Endothelial cell of umbilical vein (primary cell): ENCODE measurements around the gene LYSMD3. TPM values are rescaled to one million over a fixed set of nuclear protein-coding genes. Genes with fewer than 3 reads are reported as not detected.

Experiments
- BruUV-seq: library from RNA; stranded (reverse); fragments of 400-500 nt; replicated peaks from 2 replicates; lab custom pipeline; 2021; lab: Mats Ljungman, UMichigan
- CTCF ChIA-PET: fragments of 300-600, 350-600 bp; sonication (Branson Sonifier 250); formaldehyde crosslinking; loops from one replicate; lab custom pipeline; 2021; ENCODE audit warnings: antibody characterized with exemption, inconsistent platforms; lab: Charles Lee
- POLR2A ChIA-PET: fragments of 300-600, 350-600 bp; sonication (Branson Sonifier 250); formaldehyde crosslinking; loops from one replicate; lab custom pipeline; 2021; ENCODE audit warnings: antibody characterized with exemption, inconsistent platforms; lab: Charles Lee
- DNase-seq: peaks from one replicate; pipeline ENCODE4 v3.0.0-alpha.2; 2011; ENCODE audit warnings: low read depth, low spot score
- FAIRE-seq: peaks from 2 replicates; lab custom pipeline; 2011; peaks lifted over from hg19 to GRCh38; lab: Jason Lieb, UNC
- H2AFZ ChIP-seq: 2 replicates; pipeline ENCODE4 v1.6.0; 2012; ENCODE audit warnings: low read depth, low read length, control low read depth, inconsistent platforms
- H3K27ac ChIP-seq: 2 replicates; pipeline ENCODE4 v1.5.1; 2011; ENCODE audit warnings: low read depth, mild to moderate bottlenecking, control low read depth, low read length, moderate library complexity; ENCODE audit not compliant: insufficient read depth
- H3K27me3 ChIP-seq, 2 experiments: 2 replicates each; pipeline versions ENCODE4 v1.6.0 to v1.6.1; 2011; ENCODE audit warnings: low read length in 2 of 2, mixed read lengths in 1 of 2; ENCODE audit not compliant: control insufficient read depth in 2 of 2, insufficient read depth in 2 of 2
- H3K36me3 ChIP-seq, 2 experiments: 2 replicates in 1 of 2; 3 replicates in 1 of 2; pipeline ENCODE4 v1.5.1; 2011; ENCODE audit warnings: low read length in 2 of 2, mild to moderate bottlenecking in 1 of 2, moderate library complexity in 1 of 2; ENCODE audit not compliant: control insufficient read depth in 2 of 2, insufficient read depth in 2 of 2; ENCODE audit errors: extremely low read depth in 1 of 2
- H3K4me1 ChIP-seq: 3 replicates; pipeline ENCODE4 v1.5.1; 2011; ENCODE audit warnings: mild to moderate bottlenecking, low read length; ENCODE audit not compliant: control insufficient read depth, insufficient read depth; ENCODE audit errors: extremely low read depth
- H3K4me2 ChIP-seq: 2 replicates; pipeline ENCODE4 v1.6.1; 2011; ENCODE audit warnings: low read length, control low read depth, mixed read lengths; ENCODE audit not compliant: insufficient read depth
- H3K4me3 ChIP-seq, 3 experiments: fragments of 200-600 bp in 1 of 3; sonication (generic), shearing (Covaris generic) in 1 of 3; replicated peaks in 1 of 3; 2 replicates each; pipeline ENCODE4 v1.5.1; 2011 to 2016; ENCODE audit warnings: control low read depth in 3 of 3, low read length in 3 of 3, mild to moderate bottlenecking in 2 of 3, inconsistent platforms in 1 of 3, low read depth in 1 of 3, moderate library complexity in 1 of 3; ENCODE audit not compliant: insufficient read depth in 1 of 3
- H3K79me2 ChIP-seq: 2 replicates; pipeline ENCODE4 v1.6.0; 2012; ENCODE audit warnings: low read length, inconsistent platforms; ENCODE audit not compliant: control insufficient read depth, insufficient read depth
- H3K9ac ChIP-seq: replicated peaks from 2 replicates; pipeline ENCODE3; 2011; ENCODE audit warnings: low read length, control low read depth; ENCODE audit not compliant: insufficient read depth; ENCODE audit errors: extremely low read depth
- H3K9me1 ChIP-seq: replicated peaks from 3 replicates; pipeline ENCODE4 v1.6.0; 2011; ENCODE audit warnings: mild to moderate bottlenecking, low read length; ENCODE audit not compliant: control insufficient read depth, insufficient read depth; ENCODE audit errors: extremely low read depth
- H3K9me3 ChIP-seq: replicated peaks from 2 replicates; pipeline ENCODE4 v1.5.1; 2012; ENCODE audit warnings: low read length, inconsistent platforms; ENCODE audit not compliant: control insufficient read depth, insufficient read depth
- H4K20me1 ChIP-seq: replicated peaks from 2 replicates; pipeline ENCODE3; 2011; ENCODE audit warnings: mild to moderate bottlenecking, low read length; ENCODE audit not compliant: control insufficient read depth, insufficient read depth; ENCODE audit errors: extremely low read depth
- EZH2 ChIP-seq: IDR thresholded peaks from 2 replicates; pipeline ENCODE4 v1.6.1; 2012; ENCODE audit warnings: borderline replicate concordance, low read depth, mild to moderate bottlenecking, moderate library complexity, low read length, inconsistent platforms; ENCODE audit not compliant: severe bottlenecking
- FOS ChIP-seq: IDR thresholded peaks from 2 replicates; pipeline ENCODE4 v1.6.1; 2011; ENCODE audit warnings: mild to moderate bottlenecking, low read length, moderate library complexity, borderline replicate concordance; ENCODE audit not compliant: insufficient read depth
- GATA2 ChIP-seq: IDR thresholded peaks from 2 replicates; pipeline ENCODE4 v1.7.0; 2011; ENCODE audit warnings: low read depth, mild to moderate bottlenecking, moderate library complexity, mixed read lengths, low read length; ENCODE audit not compliant: insufficient read length, insufficient read depth
- JUN ChIP-seq: IDR thresholded peaks from 2 replicates; pipeline ENCODE4 v1.6.1; 2011; ENCODE audit warnings: borderline replicate concordance, low read depth; ENCODE audit not compliant: insufficient read length, insufficient read depth
- POLR2A ChIP-seq: IDR thresholded peaks from 2 replicates; pipeline ENCODE4 v1.6.1; 2012; ENCODE audit warnings: low read depth, mild to moderate bottlenecking, control low read depth, low read length
- POLR2AphosphoS5 ChIP-seq: IDR thresholded peaks from 2 replicates; pipeline ENCODE4 v1.6.1; 2012; ENCODE audit warnings: low read depth, mild to moderate bottlenecking, control low read depth, low read length, moderate library complexity; ENCODE audit not compliant: insufficient read depth
- dilution Hi-C: fragments of 300-500 bp; cut with MboI; formaldehyde crosslinking; loops from one replicate; pipeline ENCODE4 v1.15.0; 2019; ENCODE audit warnings: low sequenced_read_pairs; ENCODE audit not compliant: extremely low pct_ligation_motif_present
- intact Hi-C: fragments of 100-400 bp; cut with micrococcal nuclease; formaldehyde crosslinking; loops from one replicate; pipeline ENCODE4 v1.10.0; 2022
- polyA plus RNA-seq, 4 experiments: library from polyadenylated mRNA; depleted of rRNA in 3 of 4; stranded (reverse) in 3 of 4; unstranded in 1 of 4; fragments of >200 nt; gene quantifications; 2 replicates each; pipeline versions ENCODE4 v1.2.1 to v1.2.3, GENCODE V29; 2011 to 2012; ENCODE audit warnings: missing spikeins in 1 of 4
- total RNA-seq: library from RNA; stranded (reverse); gene quantifications from 2 replicates; pipeline ENCODE4 v1.2.3, GENCODE V29; 2021
- TF ChIP-seq, protein P1 (sequence below): IDR thresholded peaks from 2 replicates; pipeline ENCODE4 v1.6.1; 2011; ENCODE audit not compliant: insufficient read depth, insufficient read length
- TF ChIP-seq, protein P2 (sequence below), 2 donors: IDR thresholded peaks; 1 replicate in 1 of 2; 2 replicates in 1 of 2; pipeline ENCODE4 v1.5.1; 2011; ENCODE audit warnings: low read length in 2 of 2, mild to moderate bottlenecking in 2 of 2, moderate library complexity in 2 of 2, control low read depth in 1 of 2, inconsistent platforms in 1 of 2, low read depth in 1 of 2; ENCODE audit not compliant: insufficient read depth in 1 of 2; ENCODE audit errors: extremely low read depth in 1 of 2

Gene LYSMD3
- total and polyA plus RNA-seq, 2 donors (not counting 3 experiments of a cell fraction or from before 2014, with no cell fraction given), result 6.0 to 21.3 TPM

DNA sequence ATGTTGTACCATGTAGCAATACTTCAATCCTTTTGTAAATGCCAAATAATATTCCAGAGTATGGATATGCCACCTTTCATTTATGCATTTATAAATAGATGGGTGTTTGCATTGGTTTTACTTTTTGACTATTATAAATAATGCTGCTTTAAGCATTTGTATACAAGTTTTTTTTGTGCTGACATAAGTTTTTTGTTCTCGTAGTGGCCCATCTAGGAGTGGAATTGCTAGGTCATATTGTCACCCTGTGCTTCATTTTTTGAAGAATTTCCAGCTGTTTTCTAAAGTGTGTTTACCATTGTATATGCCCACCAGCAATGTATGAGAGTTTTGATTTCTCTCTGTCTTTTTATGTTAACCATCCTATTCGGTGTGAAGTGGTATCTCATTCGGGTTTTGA lies 36.1 kb upstream of the LYSMD3 start:
- dilution Hi-C loops, result no loop called here
- FAIRE-seq (no peak), DNase-seq (no peak)
- ChIA-PET POLR2A (no interaction called here), CTCF (no interaction called here)
- no peaks in the 10 kb centered on the region for H3K4me1 ChIP-seq
- no peak overlapping the region for H2AFZ ChIP-seq
- H4K20me1 ChIP-seq, result no peaks in the 10 kb centered on the region
- no peaks in the 10 kb centered on the region for H3K9me1 ChIP-seq
- no peak overlapping the region for H3K9ac ChIP-seq
- TF ChIP-seq, protein P1, sequence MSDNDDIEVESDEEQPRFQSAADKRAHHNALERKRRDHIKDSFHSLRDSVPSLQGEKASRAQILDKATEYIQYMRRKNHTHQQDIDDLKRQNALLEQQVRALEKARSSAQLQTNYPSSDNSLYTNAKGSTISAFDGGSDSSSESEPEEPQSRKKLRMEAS, result no peak
- TF ChIP-seq POLR2AphosphoS5 (no peak), GATA2 (no peak), POLR2A (no peak), JUN (no peak), FOS (no peak), EZH2 (no peak)
- TF ChIP-seq, protein P2, sequence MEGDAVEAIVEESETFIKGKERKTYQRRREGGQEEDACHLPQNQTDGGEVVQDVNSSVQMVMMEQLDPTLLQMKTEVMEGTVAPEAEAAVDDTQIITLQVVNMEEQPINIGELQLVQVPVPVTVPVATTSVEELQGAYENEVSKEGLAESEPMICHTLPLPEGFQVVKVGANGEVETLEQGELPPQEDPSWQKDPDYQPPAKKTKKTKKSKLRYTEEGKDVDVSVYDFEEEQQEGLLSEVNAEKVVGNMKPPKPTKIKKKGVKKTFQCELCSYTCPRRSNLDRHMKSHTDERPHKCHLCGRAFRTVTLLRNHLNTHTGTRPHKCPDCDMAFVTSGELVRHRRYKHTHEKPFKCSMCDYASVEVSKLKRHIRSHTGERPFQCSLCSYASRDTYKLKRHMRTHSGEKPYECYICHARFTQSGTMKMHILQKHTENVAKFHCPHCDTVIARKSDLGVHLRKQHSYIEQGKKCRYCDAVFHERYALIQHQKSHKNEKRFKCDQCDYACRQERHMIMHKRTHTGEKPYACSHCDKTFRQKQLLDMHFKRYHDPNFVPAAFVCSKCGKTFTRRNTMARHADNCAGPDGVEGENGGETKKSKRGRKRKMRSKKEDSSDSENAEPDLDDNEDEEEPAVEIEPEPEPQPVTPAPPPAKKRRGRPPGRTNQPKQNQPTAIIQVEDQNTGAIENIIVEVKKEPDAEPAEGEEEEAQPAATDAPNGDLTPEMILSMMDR (IDR thresholded peaks at IDR 0.05; ENCODE audit: extremely low read depth in 1 of 2, insufficient read depth in 1 of 2, low read depth in 1 of 2, low read length in 2 of 2), result no peak
- no peaks in the 10 kb centered on the region for H3K9me3 ChIP-seq
- H3K36me3 ChIP-seq, result no peaks in the 10 kb centered on the region
- intact Hi-C loops, result no loop called here
- H3K79me2 ChIP-seq, result no peaks in the 10 kb centered on the region
- no peak overlapping the region for H3K4me3 ChIP-seq
- BruUV-seq, result no TSS peak
- no peak overlapping the region for H3K4me2 ChIP-seq
- no peak overlapping the region for H3K27ac ChIP-seq
- peaks cover 8 to 26% of the 10 kb centered on the region in 2 experiments for H3K27me3 ChIP-seq
